ENCODE data around the gene SPAM1.

DNA sequence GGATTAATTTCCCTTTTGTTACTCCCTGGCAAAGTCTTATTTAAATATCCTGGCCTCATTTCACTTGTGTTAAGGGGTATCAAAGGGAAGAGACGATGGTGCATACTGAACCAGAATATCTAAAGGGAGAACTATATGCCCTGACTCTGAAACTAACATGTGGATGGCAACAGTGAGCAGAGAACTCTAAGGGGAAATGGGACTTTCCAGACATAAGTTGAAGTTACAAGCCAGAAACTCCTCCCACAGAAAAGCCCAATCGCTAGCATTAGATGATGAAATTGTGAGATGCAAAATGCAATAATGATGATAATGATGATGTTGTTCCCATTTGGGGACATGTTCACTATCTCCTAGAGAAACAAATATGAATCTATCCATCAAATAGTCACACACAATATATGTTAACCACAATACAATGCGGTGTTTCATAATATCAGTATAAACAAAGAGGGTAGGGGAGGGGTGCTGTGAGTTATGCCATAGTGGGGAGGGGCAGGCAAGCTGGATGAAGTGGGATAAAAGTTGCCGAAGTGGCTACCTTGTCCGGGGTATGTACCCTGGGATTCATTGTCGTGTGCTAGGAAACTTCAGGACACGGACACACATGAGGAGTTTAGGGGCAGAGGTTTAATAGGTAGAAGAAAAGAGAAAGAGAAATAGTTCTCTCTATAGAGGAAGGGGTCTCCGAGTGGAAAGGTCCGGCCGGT is 70.7 kb downstream of the SPAM1 start:
- TF ChIP-seq, protein P1, sequence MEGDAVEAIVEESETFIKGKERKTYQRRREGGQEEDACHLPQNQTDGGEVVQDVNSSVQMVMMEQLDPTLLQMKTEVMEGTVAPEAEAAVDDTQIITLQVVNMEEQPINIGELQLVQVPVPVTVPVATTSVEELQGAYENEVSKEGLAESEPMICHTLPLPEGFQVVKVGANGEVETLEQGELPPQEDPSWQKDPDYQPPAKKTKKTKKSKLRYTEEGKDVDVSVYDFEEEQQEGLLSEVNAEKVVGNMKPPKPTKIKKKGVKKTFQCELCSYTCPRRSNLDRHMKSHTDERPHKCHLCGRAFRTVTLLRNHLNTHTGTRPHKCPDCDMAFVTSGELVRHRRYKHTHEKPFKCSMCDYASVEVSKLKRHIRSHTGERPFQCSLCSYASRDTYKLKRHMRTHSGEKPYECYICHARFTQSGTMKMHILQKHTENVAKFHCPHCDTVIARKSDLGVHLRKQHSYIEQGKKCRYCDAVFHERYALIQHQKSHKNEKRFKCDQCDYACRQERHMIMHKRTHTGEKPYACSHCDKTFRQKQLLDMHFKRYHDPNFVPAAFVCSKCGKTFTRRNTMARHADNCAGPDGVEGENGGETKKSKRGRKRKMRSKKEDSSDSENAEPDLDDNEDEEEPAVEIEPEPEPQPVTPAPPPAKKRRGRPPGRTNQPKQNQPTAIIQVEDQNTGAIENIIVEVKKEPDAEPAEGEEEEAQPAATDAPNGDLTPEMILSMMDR (IDR thresholded peaks at IDR 0.05) = no peak
- TF ChIP-seq POLR2A (IDR thresholded peaks at IDR 0.05) = no peak

Measured in thyroid gland (tissue), 4 donors.